Measurements from ENCODE around the gene HLA-DRB5. TPM values are rescaled to one million over a fixed set of nuclear protein-coding genes. Genes with fewer than 3 reads are reported as not detected.
A peak's percentile ranks its signal among the peaks of the same experiment; 100 is the strongest.
"Not testable (repeated sequence)": the region's sequence is repeated elsewhere in the genome, so short reads cannot be mapped to it uniquely, and the experiment has no call there.

The HLA-DRB5 gene
- total RNA-seq, 1 donor from 2014 or later = not detected

- ATAC-seq = no peak
Measured at GRCh38 chr6:32501016-32501415, 29.1 kb downstream of the HLA-DRB5 start.

- ATAC-seq = no peak
Measured at GRCh38 chr6:32492351-32492750, 37.7 kb downstream of the HLA-DRB5 start.

GRCh38 chr6:32491700-32492099, 38.4 kb downstream of the HLA-DRB5 start:
- ATAC-seq = no peak

GRCh38 chr6:32488083-32488482, 42.0 kb downstream of the HLA-DRB5 start:
- ATAC-seq = no peak

- ATAC-seq = peak; percentile 13
Measured at GRCh38 chr6:32484614-32484998, 45.5 kb downstream of the HLA-DRB5 start.

GRCh38 chr6:32483968-32484613, 46.0 kb downstream of the HLA-DRB5 start:
- peak; percentile 41 for ATAC-seq

GRCh38 chr6:32475392-32476206, 54.5 kb downstream of the HLA-DRB5 start:
- ATAC-seq = no peak

GRCh38 chr6:32473376-32474348, 56.4 kb downstream of the HLA-DRB5 start:
- peak; percentile 89 for ATAC-seq

GRCh38 chr6:32472781-32473375, 57.2 kb downstream of the HLA-DRB5 start:
- ATAC-seq = peak; percentile 49

GRCh38 chr6:32467743-32468503, 62.2 kb downstream of the HLA-DRB5 start:
- ATAC-seq = not testable (repeated sequence)

Other genes with a start within 250 kb of the HLA-DRB5 start
- not detected for gene TSBP1, start 158.4 kb downstream of the HLA-DRB5 start, total RNA-seq
- not detected for gene BTNL2, start 123.1 kb downstream of the HLA-DRB5 start, total RNA-seq
- gene HLA-DRA, start 90.4 kb downstream of the HLA-DRB5 start, total RNA-seq = 38.7 TPM
- 17.3 TPM for gene HLA-DRB1, start 59.6 kb upstream of the HLA-DRB5 start, total RNA-seq
- 3.9 TPM for gene HLA-DQA1, start 107.1 kb upstream of the HLA-DRB5 start, total RNA-seq
- 1.1 TPM for gene HLA-DQB1, start 136.4 kb upstream of the HLA-DRB5 start, total RNA-seq
- gene HLA-DQA2, start 211.1 kb upstream of the HLA-DRB5 start, total RNA-seq = 0.80 TPM
- 0.64 TPM for gene HLA-DQB2, start 233.2 kb upstream of the HLA-DRB5 start, total RNA-seq